NCI-H2227 treated with DMSO at 0.1 percent for 48 hours (cell line): Measurements from ENCODE around the gene AVPI1.
"Not testable (repeated sequence)": the region's sequence is repeated elsewhere in the genome, so short reads cannot be mapped to it uniquely, and the experiment has no call there.

Experiments
- DNase-seq: peaks from one replicate; lab custom pipeline; 2025; lab: John Stamatoyannopoulos, UW

AVPI1 gene

DNA sequence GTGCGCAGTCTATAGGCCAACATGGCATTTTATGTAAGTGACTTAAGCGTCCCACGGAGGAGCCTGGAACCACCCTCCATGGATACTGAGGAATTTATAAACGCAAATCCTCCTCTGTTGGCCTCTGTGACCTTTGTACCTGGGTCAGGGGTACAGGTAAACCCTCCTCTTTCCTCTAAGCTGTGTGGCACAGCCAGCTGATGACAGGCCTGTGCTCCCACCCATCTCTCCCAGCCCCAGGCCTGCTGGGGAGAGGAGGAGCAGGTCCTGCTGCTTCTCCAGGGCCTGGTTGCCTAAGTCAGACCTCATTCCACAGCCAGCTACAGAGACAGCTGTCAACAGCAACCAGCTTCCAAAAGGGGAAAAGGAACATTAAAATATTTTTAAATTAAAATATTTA lies 5.0 kb downstream of the AVPI1 start:
- no peak for DNase-seq

DNA sequence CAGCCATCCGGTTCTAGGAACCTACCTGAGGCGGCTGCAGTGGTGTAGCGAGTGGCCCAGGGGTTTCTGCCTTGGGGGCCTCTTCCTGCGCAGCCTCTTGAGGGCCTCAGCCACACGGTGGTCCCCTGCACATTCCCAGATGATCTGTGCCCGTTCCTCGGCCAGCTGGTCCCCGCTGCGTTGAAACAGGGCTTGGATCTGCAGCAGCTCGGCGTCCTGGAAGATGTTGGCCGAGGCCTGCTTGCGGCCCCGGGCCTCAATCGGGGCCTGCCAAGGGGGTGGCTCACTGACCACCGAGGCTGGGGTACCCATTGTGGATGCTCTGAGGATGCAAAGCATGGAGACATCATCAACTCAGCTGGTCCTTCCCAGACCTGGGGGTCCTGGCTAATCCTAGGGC lies 7.4 kb downstream of the AVPI1 start:
- no peak for DNase-seq

DNA sequence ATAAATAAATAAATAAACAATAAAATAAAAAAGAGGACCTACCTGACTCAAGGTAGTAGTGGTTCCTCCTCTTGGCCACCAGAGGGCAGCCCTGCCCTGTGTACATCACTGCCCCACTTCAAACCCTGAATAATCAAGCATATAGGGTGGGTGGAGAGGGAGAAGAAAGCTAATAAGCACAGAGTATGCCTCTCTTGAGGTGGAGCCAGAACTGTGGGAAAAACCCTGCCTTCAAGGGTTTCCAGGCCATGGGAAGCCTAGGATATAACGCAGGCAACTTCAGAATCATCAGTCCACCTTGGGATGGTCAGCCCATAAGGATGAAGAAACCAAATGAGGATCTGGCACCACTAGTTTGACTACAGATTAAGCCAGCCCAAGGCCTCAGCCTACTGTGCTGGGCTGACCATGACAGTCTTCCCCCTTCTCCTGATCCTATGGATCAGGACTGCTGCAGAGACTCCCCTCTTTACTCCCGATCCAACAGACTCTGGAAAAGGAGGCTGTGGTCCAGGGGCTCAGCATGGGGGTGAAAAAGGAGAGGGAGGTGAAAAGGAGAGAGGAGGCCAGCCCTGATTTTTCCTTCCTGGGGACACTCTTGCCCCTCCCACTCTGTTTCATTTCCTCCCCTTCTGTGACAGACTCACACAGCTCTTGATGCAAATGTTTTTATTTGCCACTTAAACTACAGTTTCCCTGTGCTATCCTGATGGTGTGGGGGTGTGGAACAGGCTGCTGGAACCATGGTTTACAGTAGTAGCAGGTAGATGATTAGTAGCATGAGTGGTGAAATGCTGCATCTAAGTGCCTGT lies 10.1 kb downstream of the AVPI1 start:
- peak; percentile 47 for DNase-seq

- DNase-seq: no peak
Measured at GRCh38 chr10:97675222-97675621, 11.8 kb downstream of the AVPI1 start.

DNA sequence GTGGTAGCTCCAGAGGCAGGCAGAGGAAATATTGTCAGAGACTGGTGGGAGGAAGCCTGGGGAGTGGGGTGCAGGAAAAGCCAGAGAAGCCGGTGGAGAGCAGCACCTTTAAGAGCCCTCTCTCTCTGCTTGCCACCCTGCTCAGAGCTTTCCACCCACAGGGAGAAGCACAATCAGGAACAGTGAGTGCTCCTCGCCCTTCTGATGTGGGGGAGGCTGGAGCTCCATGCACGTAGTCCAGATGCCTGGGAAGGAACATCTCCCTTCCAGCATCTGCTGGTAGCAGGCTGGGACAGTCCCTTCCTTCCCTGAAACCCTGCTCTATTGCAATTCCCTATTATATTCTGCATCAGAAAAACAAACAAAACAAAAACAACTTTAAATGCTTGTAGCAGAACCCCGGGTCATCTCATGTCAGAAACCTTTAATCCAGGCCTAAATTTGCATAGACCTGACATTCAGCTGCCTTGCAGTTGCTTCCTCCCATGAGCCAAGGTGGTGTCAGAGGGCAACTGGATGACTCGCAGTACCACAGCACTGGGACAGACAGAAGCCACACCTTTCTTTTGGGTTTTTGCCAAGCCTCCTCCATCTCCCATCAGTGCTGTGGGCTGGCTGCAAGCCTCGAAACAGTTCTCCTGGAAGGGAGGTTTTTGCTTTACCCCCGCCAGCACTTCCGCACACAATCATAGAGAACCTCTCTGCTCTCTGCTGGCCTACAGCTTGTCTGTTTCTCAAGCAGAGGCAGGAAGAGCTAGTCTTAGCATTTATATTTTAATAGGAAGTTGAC lies 13.1 kb downstream of the AVPI1 start:
- no peak for DNase-seq

DNA sequence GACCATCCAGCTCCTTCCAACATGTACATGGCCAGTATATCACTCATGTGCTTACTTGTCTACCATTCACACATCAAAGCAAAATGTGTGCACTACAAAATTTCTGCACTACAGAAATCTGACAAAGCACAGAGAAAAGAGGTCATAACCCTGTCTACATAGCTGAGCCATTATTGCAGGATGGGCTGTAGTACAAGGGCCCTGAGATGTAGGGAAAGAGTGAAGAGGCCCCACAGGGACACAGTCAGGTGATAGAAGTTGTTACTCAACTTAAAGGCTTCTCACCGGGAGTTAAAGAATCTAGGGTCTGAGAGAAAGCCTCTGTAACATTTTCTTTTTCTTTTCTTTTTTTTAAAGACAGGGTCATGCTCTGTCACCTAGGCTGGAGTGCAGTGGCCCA lies 17.5 kb downstream of the AVPI1 start:
- no peak for DNase-seq

DNA sequence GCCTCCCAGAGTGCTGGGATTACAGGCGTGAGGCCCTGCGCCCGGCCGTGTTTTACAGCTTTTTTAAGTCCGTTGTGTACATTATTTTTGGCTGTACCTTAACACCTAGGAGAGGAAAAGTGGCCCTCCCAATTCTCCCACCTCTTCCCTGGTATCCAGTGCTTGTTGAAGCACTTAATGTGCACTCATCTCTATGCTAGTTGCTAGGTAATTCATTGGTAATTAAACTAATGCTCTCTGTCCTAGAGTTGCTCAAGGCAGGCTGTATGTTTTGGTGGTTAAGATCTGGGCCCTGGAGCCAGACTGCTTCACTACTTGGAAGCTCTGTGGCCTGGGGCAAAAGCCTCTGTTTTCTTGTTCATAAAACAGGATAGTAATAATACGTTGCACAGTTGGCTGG lies 19.6 kb downstream of the AVPI1 start:
- no peak for DNase-seq

- DNase-seq: no peak
Measured at GRCh38 chr10:97666992-97667391, 20.0 kb downstream of the AVPI1 start.

DNA sequence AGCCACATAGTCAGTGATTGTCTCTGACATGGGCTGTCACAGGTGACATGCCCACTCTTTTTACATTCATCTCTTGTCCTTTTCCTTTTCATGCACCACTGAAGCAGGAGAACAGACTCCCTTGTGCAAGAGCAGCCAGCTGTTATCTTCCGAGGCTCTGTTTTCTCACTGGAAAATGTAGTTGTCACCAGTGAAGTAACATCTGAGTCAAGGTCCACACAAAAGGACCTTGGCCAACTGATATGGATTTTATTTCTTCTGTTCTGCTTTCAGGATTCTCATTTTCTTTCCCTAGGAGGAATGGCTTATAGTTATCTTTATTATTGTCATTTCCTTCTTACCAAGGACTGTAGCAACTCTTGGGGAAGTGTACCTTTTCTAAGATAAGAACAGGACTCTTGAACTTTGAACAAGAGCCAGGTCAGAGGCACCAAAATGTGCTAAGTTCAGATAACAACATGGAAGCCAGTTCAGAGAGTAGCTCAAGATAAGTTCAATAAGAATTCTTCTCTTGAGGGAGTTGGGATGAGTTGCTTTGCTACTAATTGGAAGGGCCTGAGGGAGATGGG lies 22.7 kb downstream of the AVPI1 start:
- no peak for DNase-seq

GRCh38 chr10:97659589-97659988 lies 27.5 kb downstream of the AVPI1 start:
- no peak for DNase-seq

DNA sequence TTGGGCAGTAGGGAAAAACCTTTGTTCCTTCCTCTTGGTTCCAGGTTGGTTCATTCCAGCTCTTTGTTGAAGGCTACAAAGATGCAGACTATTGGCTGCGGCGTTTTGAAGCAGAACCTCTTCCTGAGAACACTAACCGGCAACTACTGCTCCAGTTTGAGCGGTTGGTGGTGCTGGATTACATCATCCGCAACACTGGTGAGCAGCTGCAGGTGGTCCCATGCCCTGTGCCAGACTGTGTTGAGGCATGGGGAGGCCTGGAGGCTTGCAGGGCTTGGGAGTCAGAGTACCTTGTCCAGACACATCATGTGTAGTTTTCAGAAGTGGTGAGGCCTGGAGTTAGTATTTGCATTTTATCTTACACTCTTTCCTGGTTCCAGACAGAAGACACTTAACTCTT lies 30.3 kb downstream of the AVPI1 start:
- DNase-seq: no peak

DNA sequence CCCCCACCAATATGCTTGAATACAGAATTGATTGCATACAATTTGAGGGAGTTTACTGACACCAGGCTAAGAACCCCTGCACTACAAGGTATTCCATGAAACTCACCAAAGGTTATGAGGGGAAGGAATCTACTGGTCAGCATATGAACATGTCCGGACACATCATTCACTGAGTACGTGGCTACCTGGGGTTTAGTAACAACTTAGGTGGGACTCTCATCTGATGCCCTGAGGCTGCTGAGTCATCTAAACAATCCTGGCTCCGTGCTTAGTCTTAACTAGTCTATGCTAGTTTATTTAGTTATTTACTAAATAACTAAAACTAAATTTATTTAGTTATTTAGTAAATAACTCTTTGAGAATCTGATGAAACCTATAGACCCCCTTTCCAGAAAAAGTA lies 35.3 kb downstream of the AVPI1 start:
- DNase-seq: no peak

DNA sequence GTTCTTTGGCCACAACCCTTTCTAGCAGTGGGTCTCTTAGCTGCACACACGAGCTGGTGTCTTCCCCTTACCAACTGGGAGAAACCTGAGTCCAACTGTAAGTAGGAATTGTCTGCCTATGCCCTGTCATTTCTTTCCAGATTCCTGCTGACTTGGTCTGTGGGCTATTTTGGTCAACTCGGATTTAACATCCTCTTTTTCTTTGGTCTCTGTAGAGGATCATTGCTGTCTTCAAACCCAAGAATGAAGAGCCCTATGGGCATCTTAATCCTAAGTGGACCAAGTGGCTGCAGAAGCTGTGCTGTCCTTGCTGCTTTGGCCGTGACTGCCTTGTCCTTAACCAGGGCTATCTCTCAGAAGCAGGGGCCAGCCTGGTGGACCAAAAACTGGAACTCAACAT lies 36.3 kb downstream of the AVPI1 start:
- DNase-seq: no peak

DNA sequence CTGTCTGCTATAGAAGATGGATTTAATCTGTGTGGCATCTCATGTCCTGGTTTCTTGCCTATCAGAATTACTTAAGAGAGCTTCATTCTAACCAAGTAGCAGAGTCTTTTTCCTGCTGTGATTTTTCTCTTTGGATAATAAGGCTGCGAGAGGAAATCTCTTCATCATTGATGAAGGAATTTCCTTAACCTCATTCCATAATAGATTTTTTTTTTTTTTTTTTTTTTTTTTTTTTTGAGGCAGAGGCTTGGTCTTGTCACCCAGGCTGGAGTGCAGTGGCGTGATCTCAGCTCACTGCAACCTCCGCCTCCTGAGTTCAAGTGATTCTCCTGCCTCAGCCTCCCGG lies 37.7 kb downstream of the AVPI1 start:
- DNase-seq: not testable (repeated sequence)

- no peak for DNase-seq
Measured at GRCh38 chr10:97648562-97649404, 38.3 kb downstream of the AVPI1 start.

DNA sequence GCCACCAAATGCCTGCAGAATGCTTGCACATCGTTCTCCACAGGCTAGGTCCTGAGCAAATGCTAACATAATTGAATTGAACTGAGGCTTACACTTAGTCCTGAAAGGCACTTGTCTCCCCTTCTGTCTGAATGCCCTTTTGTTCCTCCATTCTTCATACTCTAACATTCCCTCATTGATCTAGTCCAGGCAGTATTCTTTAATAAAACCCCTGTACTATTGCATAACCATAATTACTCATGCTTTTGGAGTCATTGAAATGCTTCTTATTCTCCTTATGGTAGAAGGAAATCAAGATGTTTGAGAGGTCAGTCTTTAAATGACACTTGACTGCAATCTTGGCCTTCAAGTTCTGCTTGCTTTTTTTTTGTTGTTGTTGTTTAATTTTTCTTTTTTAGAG lies 39.5 kb downstream of the AVPI1 start:
- DNase-seq: peak; percentile 40

DNA sequence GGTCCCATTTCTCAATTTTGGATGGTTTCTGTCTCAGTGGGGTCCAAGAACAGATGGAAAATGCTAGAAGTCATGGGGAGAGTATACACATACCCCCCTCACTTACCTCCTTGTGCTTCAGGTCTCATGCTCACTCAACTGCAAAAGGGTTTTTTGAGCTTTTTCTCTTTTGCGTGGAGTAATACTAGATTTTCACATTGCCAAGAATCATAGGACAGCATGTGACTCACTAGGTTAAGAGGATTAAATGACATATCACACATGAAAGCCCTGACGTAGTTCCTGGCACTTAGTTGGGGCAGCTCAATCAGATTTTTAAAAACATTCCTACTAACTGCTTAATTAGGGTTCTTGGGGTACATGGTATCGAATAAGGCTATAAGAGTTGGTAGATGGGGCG lies 42.1 kb downstream of the AVPI1 start:
- DNase-seq: no peak

GRCh38 chr10:97643441-97643985 lies 43.5 kb downstream of the AVPI1 start:
- no peak for DNase-seq

- DNase-seq: not testable (repeated sequence)
Measured at GRCh38 chr10:97642471-97643159, 44.4 kb downstream of the AVPI1 start.

DNA sequence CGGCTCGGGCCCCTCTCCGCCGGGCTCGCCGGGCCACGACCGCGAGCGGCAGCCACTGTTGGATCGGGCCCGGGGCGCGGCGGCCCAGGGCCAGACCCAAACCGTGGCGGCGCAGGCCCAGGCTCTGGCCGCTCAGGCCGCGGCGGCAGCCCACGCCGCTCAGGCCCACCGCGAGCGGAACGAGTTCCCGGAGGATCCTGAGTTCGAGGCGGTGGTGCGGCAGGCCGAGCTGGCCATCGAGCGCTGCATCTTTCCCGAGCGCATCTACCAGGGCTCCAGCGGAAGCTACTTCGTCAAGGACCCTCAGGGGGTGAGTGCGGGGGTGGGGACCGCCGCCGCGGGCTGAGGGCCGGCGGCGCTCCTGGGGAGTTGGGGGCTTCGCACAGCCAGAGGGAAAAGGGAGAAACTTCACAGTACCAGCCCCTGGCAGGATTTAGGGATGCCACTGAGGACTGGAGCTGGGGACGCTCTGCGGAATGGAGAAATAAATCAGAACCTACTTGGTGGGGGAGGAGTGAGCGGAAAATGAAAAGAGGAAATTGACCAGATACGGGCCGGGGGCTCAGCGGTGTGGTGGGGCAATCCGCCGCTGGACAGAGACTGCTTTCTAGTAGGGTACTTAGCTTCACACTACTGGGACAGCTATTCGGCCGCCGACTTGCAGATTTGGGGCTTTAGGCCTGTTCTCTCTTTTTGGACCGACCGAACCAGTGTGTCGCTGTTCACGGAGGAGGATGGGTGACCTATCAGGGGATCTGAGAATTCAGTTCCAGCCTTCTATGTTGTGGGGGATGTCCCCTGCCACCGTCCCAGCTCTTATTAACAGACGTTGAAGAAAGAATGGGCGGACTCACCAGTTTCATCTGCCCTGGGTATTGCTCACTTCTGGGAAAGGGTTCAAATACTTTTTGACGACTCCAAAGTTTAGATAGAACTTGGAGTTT lies 45.9 kb downstream of the AVPI1 start:
- DNase-seq: no peak
